Effector memory CD4-positive, alpha-beta T cell (primary cell): Measurements from ENCODE around the gene ROBO1.

Experiments
- DNase-seq, 3 donors: peaks; one replicate each; pipeline ENCODE4 v3.0.0-alpha.2; 2020
- H3K27ac ChIP-seq: 2 replicates; pipeline ENCODE4 v1.7.0; 2013; ENCODE audit warnings: mild to moderate bottlenecking, low read length, moderate library complexity; ENCODE audit not compliant: insufficient read depth, poor library complexity, severe bottlenecking
- H3K27me3 ChIP-seq: replicated peaks from 2 replicates; pipeline ENCODE4 v1.7.0; 2013; ENCODE audit warnings: mild to moderate bottlenecking, low read length; ENCODE audit not compliant: insufficient read depth, control insufficient read depth, poor library complexity, severe bottlenecking
- H3K36me3 ChIP-seq: 2 replicates; pipeline ENCODE4 v1.7.0; 2013; ENCODE audit warnings: mild to moderate bottlenecking, low read length, moderate library complexity; ENCODE audit not compliant: control insufficient read depth, insufficient read depth
- H3K4me1 ChIP-seq: 2 replicates; pipeline ENCODE4 v1.7.0; 2013; ENCODE audit warnings: low read length, mild to moderate bottlenecking; ENCODE audit not compliant: control insufficient read depth, insufficient read depth, poor library complexity, severe bottlenecking
- H3K4me3 ChIP-seq: 2 replicates; pipeline ENCODE4 v1.7.0; 2013; ENCODE audit warnings: low read length, low read depth, mild to moderate bottlenecking; ENCODE audit not compliant: insufficient read depth, poor library complexity, severe bottlenecking
- H3K9me3 ChIP-seq: 2 replicates; pipeline ENCODE4 v1.7.0; 2013; ENCODE audit warnings: mild to moderate bottlenecking, low read length, moderate library complexity; ENCODE audit not compliant: control insufficient read depth

Gene ROBO1

GRCh38 chr3:79215286-79215685 lies 552.5 kb downstream of the ROBO1 start:
- H3K27me3 ChIP-seq = no peaks in the 10 kb centered on the region
- no peak overlapping the region for H3K4me3 ChIP-seq
- no peaks in the 10 kb centered on the region for H3K36me3 ChIP-seq
- DNase-seq = no peak
- H3K27ac ChIP-seq = no peak overlapping the region
- H3K9me3 ChIP-seq = no peaks in the 10 kb centered on the region
- H3K4me1 ChIP-seq = no peaks in the 10 kb centered on the region

GRCh38 chr3:79211586-79212359 lies 556.0 kb downstream of the ROBO1 start:
- H3K9me3 ChIP-seq = peaks cover 4% of the 10 kb centered on the region
- H3K27ac ChIP-seq = no peak overlapping the region
- DNase-seq = no peak
- no peaks in the 10 kb centered on the region for H3K4me1 ChIP-seq
- no peaks in the 10 kb centered on the region for H3K27me3 ChIP-seq
- no peak overlapping the region for H3K4me3 ChIP-seq
- no peaks in the 10 kb centered on the region for H3K36me3 ChIP-seq

GRCh38 chr3:79204351-79204750 lies 563.4 kb downstream of the ROBO1 start:
- Histone ChIP-seq H3K4me1 (no peaks in the 10 kb centered on the region), H3K9me3 (peaks cover 4% of the 10 kb centered on the region), H3K27me3 (no peaks in the 10 kb centered on the region), H3K4me3 (no peak overlapping the region), H3K27ac (no peak overlapping the region), H3K36me3 (no peaks in the 10 kb centered on the region)
- DNase-seq = no peak

- H3K27me3 ChIP-seq = no peaks in the 10 kb centered on the region
- no peak overlapping the region for H3K27ac ChIP-seq
- H3K4me3 ChIP-seq = no peak overlapping the region
- no peaks in the 10 kb centered on the region for H3K9me3 ChIP-seq
- no peaks in the 10 kb centered on the region for H3K4me1 ChIP-seq
- H3K36me3 ChIP-seq = no peaks in the 10 kb centered on the region
- no peak for DNase-seq
Measured at GRCh38 chr3:79203144-79203519, 564.7 kb downstream of the ROBO1 start.

GRCh38 chr3:79202471-79203143 lies 565.2 kb downstream of the ROBO1 start:
- no peak for DNase-seq
- Histone ChIP-seq H3K27me3 (no peaks in the 10 kb centered on the region), H3K4me1 (no peaks in the 10 kb centered on the region), H3K4me3 (no peak overlapping the region), H3K36me3 (no peaks in the 10 kb centered on the region), H3K9me3 (no peaks in the 10 kb centered on the region), H3K27ac (no peak overlapping the region)

GRCh38 chr3:79200456-79200855 lies 567.3 kb downstream of the ROBO1 start:
- H3K36me3 ChIP-seq = no peaks in the 10 kb centered on the region
- no peaks in the 10 kb centered on the region for H3K27me3 ChIP-seq
- H3K9me3 ChIP-seq = no peaks in the 10 kb centered on the region
- H3K4me3 ChIP-seq = no peak overlapping the region
- DNase-seq = no peak
- no peaks in the 10 kb centered on the region for H3K4me1 ChIP-seq
- no peak overlapping the region for H3K27ac ChIP-seq

- DNase-seq = no peak
- Histone ChIP-seq H3K27ac (no peak overlapping the region), H3K4me1 (no peaks in the 10 kb centered on the region), H3K4me3 (no peak overlapping the region), H3K27me3 (no peaks in the 10 kb centered on the region), H3K9me3 (no peaks in the 10 kb centered on the region), H3K36me3 (no peaks in the 10 kb centered on the region)
Measured at GRCh38 chr3:79199966-79200365, 567.8 kb downstream of the ROBO1 start.

- peaks cover 3% of the 10 kb centered on the region for H3K9me3 ChIP-seq
- H3K36me3 ChIP-seq = no peaks in the 10 kb centered on the region
- no peak for DNase-seq
- no peak overlapping the region for H3K27ac ChIP-seq
- no peaks in the 10 kb centered on the region for H3K4me1 ChIP-seq
- H3K4me3 ChIP-seq = no peak overlapping the region
- H3K27me3 ChIP-seq = no peaks in the 10 kb centered on the region
Measured at GRCh38 chr3:79187426-79187825, 580.4 kb downstream of the ROBO1 start.

- peaks cover 3% of the 10 kb centered on the region for H3K9me3 ChIP-seq
- no peaks in the 10 kb centered on the region for H3K4me1 ChIP-seq
- DNase-seq = no peak
- H3K36me3 ChIP-seq = no peaks in the 10 kb centered on the region
- H3K27me3 ChIP-seq = no peaks in the 10 kb centered on the region
- H3K27ac ChIP-seq = no peak overlapping the region
- H3K4me3 ChIP-seq = no peak overlapping the region
Measured at GRCh38 chr3:79184251-79184650, 583.5 kb downstream of the ROBO1 start.

- Histone ChIP-seq H3K4me3 (no peak overlapping the region), H3K27ac (no peak overlapping the region), H3K9me3 (peaks cover 3% of the 10 kb centered on the region), H3K36me3 (no peaks in the 10 kb centered on the region), H3K27me3 (no peaks in the 10 kb centered on the region), H3K4me1 (no peaks in the 10 kb centered on the region)
- DNase-seq = no peak
Measured at GRCh38 chr3:79183496-79183895, 584.3 kb downstream of the ROBO1 start.
